Smooth muscle cell (in vitro differentiated cells): ENCODE measurements around the gene GZF1. TPM values are rescaled to one million over a fixed set of nuclear protein-coding genes. Genes with fewer than 3 reads are reported as not detected.

Source experiments
- DNase-seq: peaks from one replicate; lab custom pipeline; 2025; ENCODE audit not compliant: unreplicated experiment; lab: John Stamatoyannopoulos, UW
- H2AFZ ChIP-seq: fragments of 200-600 bp; sonication (generic); 2 replicates; pipeline ENCODE4 v1.6.0; 2016; ENCODE audit warnings: antibody characterized with exemption, low read depth, mild to moderate bottlenecking
- H3F3A ChIP-seq: fragments of 200-600 bp; sonication (generic); 2 replicates; pipeline ENCODE4 v1.6.0; 2017; ENCODE audit warnings: antibody characterized with exemption, low read depth
- H3K27ac ChIP-seq: fragments of 200-600 bp; sonication (generic); 2 replicates; pipeline ENCODE4 v1.5.1; 2016; ENCODE audit warnings: low read depth, mild to moderate bottlenecking
- H3K27me3 ChIP-seq: fragments of 200-600 bp; sonication (generic); 2 replicates; pipeline ENCODE4 v1.6.1; 2016; ENCODE audit warnings: low read depth, mild to moderate bottlenecking
- H3K36me3 ChIP-seq: fragments of 200-600 bp; sonication (generic); 2 replicates; pipeline ENCODE4 v1.5.1; 2016; ENCODE audit warnings: low read depth
- H3K4me1 ChIP-seq: fragments of 200-600 bp; sonication (generic); 2 replicates; pipeline ENCODE4 v1.5.1; 2016; ENCODE audit warnings: low read depth
- H3K4me2 ChIP-seq: fragments of 200-600 bp; sonication (generic); 2 replicates; pipeline ENCODE4 v1.6.0; 2016; ENCODE audit warnings: mild to moderate bottlenecking
- H3K4me3 ChIP-seq: fragments of 200-600 bp; sonication (generic); 2 replicates; pipeline ENCODE4 v1.5.1; 2016; ENCODE audit warnings: mild to moderate bottlenecking
- H3K79me2 ChIP-seq: fragments of 200-600 bp; sonication (generic); 2 replicates; pipeline ENCODE4 v1.6.0; 2016; ENCODE audit warnings: low read depth, mild to moderate bottlenecking
- H3K9ac ChIP-seq: fragments of 200-600 bp; sonication (generic); 2 replicates; pipeline ENCODE4 v1.6.0; 2016; ENCODE audit warnings: low read depth
- H3K9me3 ChIP-seq: fragments of 200-600 bp; sonication (generic); replicated peaks from 2 replicates; pipeline ENCODE4 v1.5.1; 2016; ENCODE audit warnings: low read depth
- H4K20me1 ChIP-seq: fragments of 200-600 bp; sonication (generic); 2 replicates; pipeline ENCODE4 v1.6.0; 2016; ENCODE audit warnings: low read depth
- WGBS: methylation state at CpG from one replicate; pipeline ENCODE4 v1.1.7; 2016; ENCODE audit warnings: low lambda C conversion rate; 5-methylcytosine and 5-hydroxymethylcytosine counted together
- polyA plus RNA-seq: library from polyadenylated mRNA; unstranded; fragments of >200 nt; fragmentation: Nextera tagmentation; extraction: Ambion mirVana; gene quantifications from 2 replicates; pipeline ENCODE4 v1.2.1, GENCODE V29; 2016
- total RNA-seq: library from RNA; depleted of rRNA; stranded (reverse); fragments of >200 nt; gene quantifications from 2 replicates; pipeline ENCODE4 v1.2.3, GENCODE V29; 2014
- TF ChIP-seq, protein P1 (sequence below): fragments of 200-600 bp; sonication (generic); IDR thresholded peaks from 2 replicates; pipeline ENCODE4 v1.5.1; 2017; ENCODE audit warnings: borderline replicate concordance, mild to moderate bottlenecking, antibody characterized with exemption; ENCODE audit not compliant: insufficient read depth, poor library complexity, severe bottlenecking

Gene GZF1
- total and polyA plus RNA-seq, 2 experiments from 2014 or later = 6.0 to 13.7 TPM

DNA sequence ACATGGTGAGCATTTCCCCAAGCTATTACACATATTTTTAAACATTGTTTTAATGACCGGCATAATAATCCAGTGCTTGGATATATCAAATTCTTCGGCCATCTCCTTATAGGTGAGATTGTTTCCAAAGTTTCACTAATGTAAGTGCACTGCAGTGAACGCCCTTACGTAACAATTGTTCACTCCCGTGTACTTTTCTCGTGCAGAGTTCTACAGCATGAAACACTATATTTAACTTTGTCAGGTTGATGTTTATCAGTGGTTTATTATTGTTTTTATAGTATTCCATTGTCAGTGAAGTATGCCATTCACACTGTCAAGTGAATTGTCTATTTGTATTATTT is 3.4 kb upstream of the GZF1 start:
- Histone ChIP-seq H4K20me1 (peaks cover 10% of the 10 kb centered on the region), H3K36me3 (no peaks in the 10 kb centered on the region), H3F3A (peaks cover 18% of the 10 kb centered on the region), H3K4me2 (peak overlapping the region; percentile 85), H3K27ac (peak overlapping the region; percentile 45), H2AFZ (peak overlapping the region; percentile 67), H3K79me2 (peaks cover 14% of the 10 kb centered on the region), H3K27me3 (no peaks in the 10 kb centered on the region), H3K9me3 (no peaks in the 10 kb centered on the region), H3K4me1 (peaks cover 14% of the 10 kb centered on the region), H3K9ac (no peak overlapping the region), H3K4me3 (peak overlapping the region; percentile 70)
- WGBS = 69% methylated on average over 6 of the region's 6 CpGs
- no peak for DNase-seq
- TF ChIP-seq, protein P1, sequence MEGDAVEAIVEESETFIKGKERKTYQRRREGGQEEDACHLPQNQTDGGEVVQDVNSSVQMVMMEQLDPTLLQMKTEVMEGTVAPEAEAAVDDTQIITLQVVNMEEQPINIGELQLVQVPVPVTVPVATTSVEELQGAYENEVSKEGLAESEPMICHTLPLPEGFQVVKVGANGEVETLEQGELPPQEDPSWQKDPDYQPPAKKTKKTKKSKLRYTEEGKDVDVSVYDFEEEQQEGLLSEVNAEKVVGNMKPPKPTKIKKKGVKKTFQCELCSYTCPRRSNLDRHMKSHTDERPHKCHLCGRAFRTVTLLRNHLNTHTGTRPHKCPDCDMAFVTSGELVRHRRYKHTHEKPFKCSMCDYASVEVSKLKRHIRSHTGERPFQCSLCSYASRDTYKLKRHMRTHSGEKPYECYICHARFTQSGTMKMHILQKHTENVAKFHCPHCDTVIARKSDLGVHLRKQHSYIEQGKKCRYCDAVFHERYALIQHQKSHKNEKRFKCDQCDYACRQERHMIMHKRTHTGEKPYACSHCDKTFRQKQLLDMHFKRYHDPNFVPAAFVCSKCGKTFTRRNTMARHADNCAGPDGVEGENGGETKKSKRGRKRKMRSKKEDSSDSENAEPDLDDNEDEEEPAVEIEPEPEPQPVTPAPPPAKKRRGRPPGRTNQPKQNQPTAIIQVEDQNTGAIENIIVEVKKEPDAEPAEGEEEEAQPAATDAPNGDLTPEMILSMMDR = no peak

DNA sequence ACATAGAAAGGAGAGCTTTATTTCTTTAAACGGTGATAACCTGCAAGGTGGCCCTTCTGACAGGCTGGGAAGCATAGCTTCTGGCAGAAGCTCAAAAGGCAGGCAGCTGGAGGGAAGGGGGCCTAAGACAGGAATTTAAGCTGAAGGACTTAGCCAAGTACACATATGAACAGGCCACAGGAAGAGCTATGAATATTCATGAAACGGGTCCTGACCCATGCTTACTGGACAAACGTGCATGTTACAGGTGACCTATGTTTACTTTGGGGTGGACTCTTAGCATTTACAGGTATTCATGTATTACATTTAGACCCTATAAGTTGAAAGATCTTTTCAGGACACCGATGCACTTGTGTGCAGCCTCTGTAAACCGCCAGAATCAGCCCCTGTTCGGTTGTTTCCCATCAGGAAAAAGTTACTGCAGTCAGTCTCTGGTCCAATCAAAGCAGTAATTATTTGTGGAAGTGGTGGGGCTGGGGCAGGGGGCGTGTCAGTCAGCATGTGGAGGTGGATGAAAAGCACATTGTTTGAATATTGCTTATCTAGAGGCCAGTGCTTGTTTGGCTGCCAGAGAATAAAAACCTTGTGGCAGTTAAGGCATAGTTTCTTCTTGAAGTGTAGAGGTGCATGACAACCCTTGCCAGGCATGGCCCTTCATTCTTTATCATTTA is 2.9 kb upstream of the GZF1 start:
- TF ChIP-seq, protein P1 = no peak
- peak overlapping the region; percentile 70 for H3K4me3 ChIP-seq
- DNase-seq = no peak
- no peaks in the 10 kb centered on the region for H3K27me3 ChIP-seq
- peaks cover 14% of the 10 kb centered on the region for H3K4me1 ChIP-seq
- H3K9ac ChIP-seq = no peak overlapping the region
- H2AFZ ChIP-seq = no peak overlapping the region
- peaks cover 19% of the 10 kb centered on the region for H3K79me2 ChIP-seq
- 88% methylated on average over 7 of the region's 7 CpGs for WGBS
- no peaks in the 10 kb centered on the region for H3K9me3 ChIP-seq
- H4K20me1 ChIP-seq = peaks cover 15% of the 10 kb centered on the region
- H3F3A ChIP-seq = peaks cover 18% of the 10 kb centered on the region
- H3K27ac ChIP-seq = peak overlapping the region; percentile 45
- no peaks in the 10 kb centered on the region for H3K36me3 ChIP-seq
- H3K4me2 ChIP-seq = peak overlapping the region; percentile 85

DNA sequence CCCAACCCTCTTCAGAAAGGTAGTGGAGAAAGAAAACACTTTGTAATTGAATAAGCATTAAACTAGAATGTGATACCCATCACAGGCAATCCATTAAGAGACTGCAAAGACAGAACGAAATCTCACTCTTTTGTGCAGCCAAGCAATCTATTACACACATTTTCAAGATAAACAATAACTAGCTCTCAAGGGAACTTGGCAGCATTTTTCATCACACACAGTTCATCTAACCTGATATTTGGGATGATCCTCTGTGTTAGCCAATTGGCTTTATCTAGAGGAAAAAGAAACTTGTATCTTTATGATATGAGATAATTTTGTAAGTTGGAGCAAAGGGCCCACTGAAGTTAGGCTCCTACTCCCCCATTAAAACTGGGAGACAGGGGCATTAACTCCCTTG is 1.5 kb upstream of the GZF1 start:
- TF ChIP-seq, protein P1 = no peak
- H3K27ac ChIP-seq = peak overlapping the region; percentile 97
- H3K4me2 ChIP-seq = peak overlapping the region; percentile 96
- H3K4me1 ChIP-seq = peaks cover 14% of the 10 kb centered on the region
- no peak for DNase-seq
- WGBS = 91% methylated on average over 1 of the region's 1 CpG
- H2AFZ ChIP-seq = no peak overlapping the region
- H3K9me3 ChIP-seq = no peaks in the 10 kb centered on the region
- H3K9ac ChIP-seq = peak overlapping the region; percentile 92
- peaks cover 26% of the 10 kb centered on the region for H4K20me1 ChIP-seq
- H3K4me3 ChIP-seq = peak overlapping the region; percentile 80
- H3K27me3 ChIP-seq = no peaks in the 10 kb centered on the region
- H3K36me3 ChIP-seq = no peaks in the 10 kb centered on the region
- peaks cover 34% of the 10 kb centered on the region for H3K79me2 ChIP-seq
- H3F3A ChIP-seq = peaks cover 18% of the 10 kb centered on the region

DNA sequence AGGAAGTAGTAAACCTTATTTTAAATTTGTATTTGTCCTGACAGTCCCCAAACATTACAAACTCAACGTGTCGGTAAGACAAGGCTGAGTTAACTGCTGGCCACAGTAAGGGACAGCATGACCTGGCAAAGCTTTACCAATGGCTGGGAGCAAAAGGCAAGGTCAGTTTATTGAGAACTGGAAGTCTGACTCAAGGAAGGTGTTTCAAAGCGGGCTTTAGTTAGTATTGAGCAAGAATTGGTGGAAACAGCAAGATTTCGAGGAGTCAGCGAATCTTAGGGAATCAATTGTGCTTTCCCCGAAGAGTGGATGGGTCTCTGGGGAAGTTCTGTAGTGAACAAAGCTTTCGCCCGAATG is 885 bp upstream of the GZF1 start:
- Histone ChIP-seq H3K27me3 (no peaks in the 10 kb centered on the region), H3K4me3 (peak overlapping the region; percentile 80), H2AFZ (peak overlapping the region; percentile 75), H4K20me1 (peaks cover 31% of the 10 kb centered on the region), H3K79me2 (peaks cover 39% of the 10 kb centered on the region), H3K36me3 (no peaks in the 10 kb centered on the region), H3K9ac (peak overlapping the region; percentile 92), H3F3A (peaks cover 18% of the 10 kb centered on the region), H3K9me3 (no peaks in the 10 kb centered on the region), H3K4me1 (peaks cover 14% of the 10 kb centered on the region), H3K4me2 (peak overlapping the region; percentile 96), H3K27ac (peak overlapping the region; percentile 97)
- WGBS = 8% methylated on average over 8 of the region's 8 CpGs
- TF ChIP-seq, protein P1 = no peak
- DNase-seq = no peak
